ENCODE results near the gene KDM6A.
"Not testable (repeated sequence)": the region's sequence is repeated elsewhere in the genome, so short reads cannot be mapped to it uniquely, and the experiment has no call there.

KDM6A gene

DNA sequence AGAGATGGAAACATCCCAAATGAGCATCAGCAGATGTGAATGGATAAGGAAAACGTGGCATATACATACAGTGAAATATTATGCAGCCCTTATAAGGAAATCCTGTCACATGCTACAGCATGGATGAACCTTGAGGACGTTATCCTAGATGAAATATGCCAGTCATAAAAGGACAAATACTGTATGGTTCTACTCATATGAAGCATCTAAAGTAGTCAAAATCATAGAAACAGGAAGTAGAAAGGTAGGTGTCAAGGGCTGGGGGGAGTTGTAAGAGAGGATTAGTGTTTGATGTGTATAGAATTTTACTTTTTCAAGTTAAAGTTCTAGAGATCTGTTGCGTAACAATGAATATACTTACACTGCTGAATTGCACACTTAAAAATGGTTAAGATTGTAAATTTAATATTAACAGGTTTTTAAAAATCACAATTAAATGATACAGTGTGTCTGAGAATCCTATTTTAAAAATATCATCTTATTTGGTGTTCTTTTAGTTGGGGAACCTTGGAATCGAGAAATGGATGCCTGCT lies 58.5 kb downstream of the KDM6A start:
- no peak for DNase-seq (ENCODE audit: low read depth)

DNA sequence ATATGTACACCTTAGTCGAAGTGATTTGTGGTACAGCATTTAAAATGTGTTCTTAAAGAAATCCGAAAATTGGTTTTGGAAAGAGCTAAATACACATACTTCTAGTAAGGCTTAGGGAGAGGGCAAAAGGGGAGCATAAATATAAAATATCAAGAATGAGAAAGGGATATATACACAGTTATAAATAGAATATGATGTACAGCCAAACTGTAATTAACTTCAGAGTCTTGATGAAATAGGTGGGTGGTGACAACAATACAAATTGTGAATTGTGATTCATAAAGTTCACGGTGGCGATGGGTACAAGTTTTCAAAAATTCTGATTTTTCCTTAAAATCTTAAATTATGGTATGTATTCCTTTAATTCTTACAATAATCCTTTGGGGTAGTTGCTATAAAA lies 62.2 kb downstream of the KDM6A start:
- DNase-seq (ENCODE audit: low read depth) = no peak

DNA sequence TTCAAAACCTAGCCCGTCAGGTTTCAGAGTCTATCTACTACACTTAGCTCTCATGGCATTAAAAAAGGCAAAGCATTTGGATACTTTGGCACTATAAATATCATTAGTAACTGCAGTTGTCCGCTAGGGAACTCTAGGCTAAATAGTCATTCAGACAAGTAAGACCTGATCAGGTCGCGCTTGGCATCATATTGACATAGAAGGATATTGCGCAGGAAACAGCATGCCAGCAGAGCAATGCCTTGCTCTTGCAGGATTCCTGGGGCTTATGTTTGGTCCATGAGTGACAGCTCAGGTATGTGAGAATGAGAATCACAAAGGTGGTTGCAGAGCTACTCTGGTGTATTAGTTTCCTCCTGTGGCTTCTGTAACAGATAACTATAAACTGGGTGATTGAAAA lies 62.7 kb downstream of the KDM6A start:
- DNase-seq (ENCODE audit: low read depth) = no peak

DNA sequence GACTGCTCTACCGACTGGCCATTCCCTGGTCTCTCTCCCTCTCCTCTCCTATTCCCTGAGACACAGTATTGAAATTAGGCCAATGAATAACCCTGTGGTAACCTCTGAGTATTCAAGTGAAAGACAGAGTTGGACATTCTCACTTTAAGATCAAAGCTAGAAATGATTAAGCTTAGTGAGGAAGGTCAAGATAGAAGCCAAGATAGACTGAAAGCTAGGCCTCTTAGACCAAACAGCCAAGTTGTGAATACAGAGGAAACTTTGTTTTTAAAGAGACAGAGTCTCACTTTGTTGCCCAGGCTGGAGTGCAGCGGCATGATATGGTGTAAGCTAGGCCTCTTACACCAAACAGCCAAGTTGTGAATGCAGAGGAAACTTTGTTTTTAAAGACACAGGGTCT lies 64.6 kb downstream of the KDM6A start:
- DNase-seq (ENCODE audit: low read depth) = no peak

DNA sequence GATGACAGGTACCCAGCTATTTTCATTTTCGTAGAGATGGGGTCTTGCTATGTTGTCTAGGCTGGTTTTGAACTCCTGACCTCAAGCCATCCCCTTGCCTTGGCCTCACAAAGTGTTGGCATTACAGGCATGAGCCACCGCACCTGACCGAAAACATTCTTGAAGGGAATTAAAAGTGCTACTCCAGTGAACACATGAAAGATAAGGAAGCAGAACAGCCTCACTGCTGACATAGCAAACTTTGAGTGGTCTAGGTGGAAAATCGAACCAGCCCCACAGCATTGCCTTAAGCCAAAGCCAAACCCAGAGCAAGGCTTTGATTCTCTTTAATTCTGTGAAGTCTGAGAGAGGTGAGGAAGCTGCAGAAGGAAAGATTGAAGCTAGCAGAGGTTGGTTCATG lies 65.1 kb downstream of the KDM6A start:
- DNase-seq (ENCODE audit: low read depth) = no peak

DNA sequence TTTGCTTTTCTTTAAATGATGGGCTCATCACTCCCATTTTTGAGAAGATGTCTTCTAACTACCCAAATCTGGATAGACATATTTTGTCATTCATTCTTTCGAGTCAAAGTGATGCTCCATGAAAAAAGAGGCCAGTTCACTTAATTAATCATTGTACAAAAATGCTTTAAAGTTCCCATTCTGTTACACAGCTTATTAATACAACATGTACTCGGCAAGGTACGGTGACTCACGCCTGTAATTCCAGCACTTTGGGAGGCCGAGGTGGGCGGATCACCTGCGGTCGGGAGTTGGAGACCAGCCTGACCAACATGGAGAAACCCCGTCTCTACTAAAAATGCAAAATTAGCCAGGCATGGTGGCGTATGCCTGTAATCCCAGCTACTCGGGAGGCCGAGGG lies 67.6 kb downstream of the KDM6A start:
- not testable (repeated sequence) for DNase-seq (ENCODE audit: low read depth)

DNA sequence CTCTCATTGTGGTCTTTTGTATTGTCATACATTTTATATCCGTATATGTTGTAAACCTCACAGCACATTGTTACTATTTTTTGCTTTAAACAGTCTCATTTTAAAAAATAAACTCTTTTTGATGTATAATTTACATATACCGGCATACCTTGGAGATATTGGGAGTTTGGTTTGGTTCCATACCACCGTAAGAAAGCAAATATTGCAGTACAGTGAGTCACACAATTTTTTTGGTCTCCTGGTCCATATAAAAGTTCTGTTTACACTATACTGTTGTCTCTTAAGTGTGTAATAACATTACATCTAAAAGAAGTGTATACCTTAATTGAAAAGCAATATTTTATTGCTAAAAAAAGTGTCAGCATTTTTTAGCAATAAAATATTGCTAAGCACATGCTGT lies 70.0 kb downstream of the KDM6A start:
- no peak for DNase-seq (ENCODE audit: low read depth)

DNA sequence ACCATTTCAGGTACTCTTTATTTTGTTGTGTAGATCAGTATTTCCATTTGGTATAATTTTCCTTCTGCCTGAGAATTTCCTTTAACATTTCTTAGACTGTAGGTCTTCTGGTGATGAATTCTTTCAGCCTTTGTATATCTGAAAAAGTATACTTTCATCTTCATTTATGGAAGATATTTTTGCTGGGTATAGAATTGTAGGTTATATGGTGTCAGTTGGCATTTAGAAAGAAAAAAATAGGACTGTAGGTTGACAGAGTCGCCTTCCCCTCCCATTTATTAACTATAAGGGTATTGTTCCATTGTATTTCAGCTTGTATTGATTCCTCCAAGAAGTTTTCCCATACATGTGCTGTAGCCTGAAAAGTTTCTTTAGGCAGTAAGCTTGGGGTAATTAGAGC lies 71.9 kb downstream of the KDM6A start:
- no peak for DNase-seq (ENCODE audit: low read depth)

DNA sequence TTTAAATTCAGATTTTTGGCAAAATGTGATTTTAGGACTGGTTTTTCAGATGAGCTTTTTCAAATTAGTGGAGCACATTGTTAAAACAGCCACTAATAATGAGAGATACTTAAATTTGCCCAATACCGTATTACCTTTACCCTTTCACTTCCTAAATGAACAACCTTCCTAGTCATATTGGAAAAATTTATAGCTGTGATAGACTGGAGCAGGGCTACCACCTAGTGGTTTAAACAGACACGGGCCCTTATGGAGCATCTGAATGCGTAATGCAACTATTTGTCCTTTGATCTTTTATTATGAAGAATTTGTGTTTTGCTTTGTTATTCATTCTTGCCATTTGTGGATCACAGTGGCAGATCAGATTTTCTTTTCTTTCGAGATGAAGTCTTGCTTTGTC lies 72.7 kb downstream of the KDM6A start:
- no peak for DNase-seq (ENCODE audit: low read depth)

DNA sequence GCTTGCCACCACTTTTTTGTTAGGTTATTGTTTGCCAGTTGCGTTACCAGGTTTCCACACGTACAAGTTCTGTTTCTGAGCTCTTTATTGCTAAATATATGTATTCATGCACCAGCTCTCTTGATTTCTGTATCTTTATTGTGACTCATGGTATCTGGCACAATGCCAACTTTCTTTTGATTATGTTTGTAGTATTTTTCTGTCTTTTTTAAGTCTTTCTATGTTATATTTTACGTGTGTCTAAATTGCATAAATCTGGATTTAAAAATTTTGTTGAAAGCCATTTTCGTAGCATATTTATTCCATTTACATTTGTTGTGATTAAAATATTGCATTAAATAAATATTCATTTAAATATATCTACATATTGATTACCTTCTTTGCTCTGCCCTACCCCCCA lies 73.8 kb downstream of the KDM6A start:
- DNase-seq (ENCODE audit: low read depth) = no peak

DNA sequence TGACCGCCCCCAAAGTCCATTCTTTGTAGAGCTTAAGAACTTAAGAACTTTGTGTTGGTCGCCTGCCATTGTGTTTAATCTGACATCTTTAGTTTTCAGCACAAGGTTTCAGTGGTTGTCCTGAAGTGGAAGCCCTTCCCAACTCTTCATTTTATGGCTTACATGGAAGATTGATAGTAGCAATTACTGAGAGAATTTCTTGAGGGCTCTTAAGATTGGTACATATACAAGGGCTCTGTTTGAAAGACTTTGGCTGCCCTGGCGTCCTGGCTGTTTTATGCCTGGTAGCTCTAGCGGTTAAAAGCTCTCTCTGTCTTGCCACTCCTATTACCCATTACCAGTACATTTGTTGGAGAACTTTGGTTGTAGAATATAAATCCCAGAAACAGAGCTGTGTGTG lies 75.0 kb downstream of the KDM6A start:
- DNase-seq (ENCODE audit: low read depth) = no peak

DNA sequence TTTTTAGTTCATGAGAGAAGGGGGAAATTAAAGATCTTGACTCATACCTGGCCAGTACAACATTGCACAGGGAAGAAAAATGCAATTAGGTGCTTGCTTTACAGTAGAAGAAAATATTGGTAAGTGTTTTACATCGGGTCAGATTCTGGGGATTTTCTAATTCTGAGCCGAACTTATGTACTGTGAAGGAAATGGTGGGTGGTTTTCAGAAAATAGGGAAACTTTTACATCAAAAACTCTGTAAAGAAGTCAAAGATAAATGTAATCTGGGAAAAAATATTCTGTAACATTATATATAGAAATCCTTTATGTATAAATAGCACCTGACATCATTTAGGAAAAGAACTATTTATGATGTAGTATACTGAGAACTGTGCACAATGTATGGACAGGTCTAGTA lies 75.4 kb downstream of the KDM6A start:
- no peak for DNase-seq (ENCODE audit: low read depth)

DNA sequence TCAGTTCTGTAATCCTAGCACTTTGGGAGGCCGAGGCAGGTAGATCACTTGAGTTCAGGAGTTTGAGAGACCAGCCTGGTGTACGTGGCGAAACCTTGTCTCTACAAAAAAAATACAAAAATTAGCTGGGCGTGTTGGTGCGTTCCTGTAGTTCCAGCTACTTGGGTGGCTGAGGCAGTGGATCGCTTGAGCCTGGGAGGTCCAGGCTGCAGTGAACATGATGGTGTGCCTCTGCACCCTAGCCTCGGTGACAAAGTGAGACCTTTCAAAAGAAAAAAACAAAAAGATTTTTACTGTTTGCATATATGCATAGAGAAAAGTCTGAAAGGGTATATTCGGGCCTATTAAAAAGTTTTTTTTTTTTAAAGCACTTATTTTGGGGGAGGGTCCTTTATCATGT lies 76.1 kb downstream of the KDM6A start:
- DNase-seq (ENCODE audit: low read depth) = no peak

DNA sequence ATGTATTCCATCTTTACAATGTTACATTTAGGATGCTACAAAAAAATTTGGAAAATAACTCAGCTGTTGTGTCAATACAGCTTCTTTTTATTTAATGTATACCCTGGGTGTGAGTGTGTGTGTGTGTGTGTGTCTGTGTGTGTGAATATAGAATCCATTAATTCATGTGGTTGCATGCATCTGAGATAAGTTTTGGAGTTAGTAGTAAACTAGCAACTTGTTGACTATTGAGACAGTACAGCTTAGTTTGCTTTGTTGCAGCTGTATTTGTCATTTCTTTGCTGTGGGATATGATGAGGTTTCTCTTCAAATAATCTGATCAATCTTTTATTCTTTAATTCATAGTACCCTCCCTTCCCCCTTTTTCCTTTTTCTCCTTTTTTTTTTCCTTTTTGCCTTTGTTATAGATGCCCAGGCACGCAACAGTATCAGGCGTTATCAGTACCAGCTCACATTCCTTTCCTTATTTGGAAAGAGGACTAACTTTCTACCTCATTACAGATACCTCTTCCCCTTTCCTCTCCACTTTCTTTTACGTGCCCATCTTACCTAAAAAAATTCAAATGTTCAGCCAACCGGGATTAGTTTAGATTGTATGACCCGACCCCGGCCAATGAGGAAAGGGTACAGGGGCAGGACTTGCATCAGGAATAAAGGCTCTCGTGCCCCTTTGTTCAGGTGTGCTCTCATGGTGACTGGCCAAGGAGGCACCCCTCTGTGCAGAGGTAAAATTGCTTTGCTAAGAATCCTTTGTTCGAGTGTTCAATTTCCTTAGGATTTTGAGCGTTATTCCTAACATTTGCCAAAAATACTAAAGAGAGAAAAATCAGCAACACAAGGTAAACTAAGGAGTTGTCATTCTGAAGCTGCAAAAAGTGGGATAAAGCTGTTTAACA lies 77.7 kb downstream of the KDM6A start:
- not testable (repeated sequence) for DNase-seq (ENCODE audit: low read depth)

DNA sequence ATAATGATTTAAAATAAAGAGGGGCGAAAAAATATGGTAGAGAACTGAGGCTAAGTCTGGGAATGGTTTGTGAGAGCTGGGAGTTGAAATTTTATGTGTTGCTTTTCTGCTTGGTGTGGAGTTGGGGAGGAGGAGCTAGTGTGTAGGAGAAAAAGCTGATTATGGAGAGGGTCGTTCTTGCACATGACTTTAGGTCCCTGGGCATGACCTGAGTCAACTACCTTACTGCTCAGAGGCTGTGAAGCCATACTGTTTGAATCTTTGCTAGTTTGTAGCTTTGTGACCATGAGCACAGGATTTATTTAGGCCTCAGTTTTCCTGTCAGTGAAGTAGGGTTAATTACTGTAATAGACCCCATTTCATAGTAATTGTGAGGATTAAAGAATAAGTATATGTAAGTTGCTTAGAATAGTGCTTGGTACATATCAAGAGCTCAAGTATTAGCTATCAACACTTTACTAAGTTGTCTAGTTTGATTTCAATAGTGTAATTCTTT lies 78.6 kb downstream of the KDM6A start:
- DNase-seq (ENCODE audit: low read depth) = no peak

DNA sequence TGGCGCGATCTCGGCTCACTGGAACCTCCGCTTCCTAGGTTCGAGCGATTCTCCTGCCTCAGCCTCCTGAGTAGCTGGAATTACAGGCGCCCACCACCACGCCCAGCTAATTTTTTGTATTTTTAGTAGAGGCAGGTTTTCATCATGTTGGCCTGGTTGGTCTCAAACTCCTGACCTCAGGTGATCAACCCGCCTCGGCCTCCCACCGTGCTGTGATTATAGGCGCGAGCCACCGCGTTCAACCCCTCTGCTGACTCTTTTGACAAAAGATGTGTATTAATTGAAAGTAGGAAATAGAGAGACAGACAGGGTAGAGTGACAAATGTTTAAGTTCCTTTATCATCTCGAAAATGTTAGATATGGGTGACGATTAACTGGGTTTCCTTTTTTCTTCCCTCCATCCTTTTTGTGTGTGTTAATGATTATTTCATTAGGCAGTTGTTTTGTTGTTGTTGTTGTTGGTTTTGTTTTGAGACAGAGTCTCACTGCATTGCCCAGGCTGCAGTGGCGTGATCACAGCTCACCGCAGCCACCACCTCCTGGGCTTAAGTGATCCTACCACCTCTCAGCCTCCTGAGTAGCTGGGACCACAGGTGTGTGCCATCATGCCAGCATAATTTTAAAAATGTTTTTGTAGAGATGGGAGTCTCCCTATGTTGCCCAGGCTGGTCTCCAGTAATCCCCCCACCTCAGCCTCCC lies 79.5 kb downstream of the KDM6A start:
- DNase-seq (ENCODE audit: low read depth) = no peak

DNA sequence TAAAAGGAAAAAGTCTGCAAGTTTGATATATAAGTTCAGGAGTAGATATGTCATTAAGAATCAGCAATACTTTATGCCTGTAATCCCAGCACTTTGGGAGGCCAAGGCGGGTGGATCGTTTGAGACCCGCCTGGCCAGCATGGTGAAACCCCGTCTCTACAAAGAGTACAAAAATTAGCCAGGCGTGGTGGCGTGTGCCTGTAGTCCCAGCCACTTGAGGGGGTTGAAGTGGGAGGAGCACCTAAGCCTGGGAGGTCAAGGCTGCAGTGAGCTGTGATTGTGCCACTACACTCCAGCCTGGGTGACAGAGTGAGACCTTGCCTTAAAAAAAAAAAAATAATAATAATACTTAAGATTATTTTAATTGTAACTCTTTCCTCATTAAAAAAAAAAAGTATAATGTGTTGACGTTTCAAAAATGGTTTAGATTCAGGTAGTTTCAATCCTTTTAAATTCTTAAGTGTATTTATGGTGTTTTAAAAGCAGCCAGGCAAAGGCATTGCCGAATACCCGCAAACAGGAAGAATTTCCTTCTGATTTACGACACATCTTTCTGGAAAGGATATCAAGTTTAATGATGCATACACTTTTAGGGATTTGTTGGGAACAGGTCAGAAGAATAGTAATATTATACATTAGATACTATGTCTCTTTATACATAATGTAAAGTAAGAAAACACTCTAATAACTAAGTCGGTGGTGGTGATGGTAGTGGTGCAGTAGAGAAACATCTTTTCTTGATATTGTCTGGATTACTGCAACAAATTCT lies 80.9 kb downstream of the KDM6A start:
- DNase-seq (ENCODE audit: low read depth) = no peak

DNA sequence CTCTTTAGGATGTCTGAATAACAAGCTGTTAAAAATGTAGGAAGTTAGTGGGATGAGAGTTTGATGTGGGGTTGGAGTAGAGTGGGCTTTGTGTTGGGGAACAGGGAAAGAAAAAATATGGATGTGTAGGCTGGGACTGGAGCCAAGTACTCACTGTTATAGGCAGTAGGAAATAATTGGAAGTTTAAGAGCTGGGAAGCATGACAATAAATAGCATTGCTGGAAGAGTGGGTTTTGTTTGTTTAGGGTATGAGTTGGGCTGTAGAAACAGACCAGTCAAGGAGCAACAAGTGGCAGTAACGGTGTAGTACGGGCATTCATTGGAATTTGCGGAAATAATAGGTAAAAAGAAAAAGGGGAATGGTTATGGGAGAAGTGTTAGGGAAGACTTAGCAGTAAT lies 81.6 kb downstream of the KDM6A start:
- DNase-seq (ENCODE audit: low read depth) = no peak

DNA sequence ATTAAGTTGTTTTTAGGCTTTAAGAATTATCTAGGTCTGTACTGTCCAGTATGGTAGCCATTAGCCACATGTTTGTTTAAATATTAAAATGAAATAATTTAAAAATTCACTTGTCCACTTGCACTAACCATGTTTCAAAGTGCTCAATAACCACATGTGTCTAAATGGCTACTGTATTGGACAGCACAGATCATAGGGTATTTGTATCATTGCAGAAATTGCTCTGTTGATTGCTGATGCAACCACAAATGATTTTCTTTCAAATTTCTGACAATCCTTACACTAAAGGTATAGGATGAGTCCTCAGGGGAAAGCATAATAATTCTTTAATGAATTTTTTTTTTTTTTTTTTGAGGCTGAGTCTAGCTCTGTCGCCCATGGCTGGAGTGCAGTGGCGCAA lies 84.9 kb downstream of the KDM6A start:
- DNase-seq (ENCODE audit: low read depth) = no peak

DNA sequence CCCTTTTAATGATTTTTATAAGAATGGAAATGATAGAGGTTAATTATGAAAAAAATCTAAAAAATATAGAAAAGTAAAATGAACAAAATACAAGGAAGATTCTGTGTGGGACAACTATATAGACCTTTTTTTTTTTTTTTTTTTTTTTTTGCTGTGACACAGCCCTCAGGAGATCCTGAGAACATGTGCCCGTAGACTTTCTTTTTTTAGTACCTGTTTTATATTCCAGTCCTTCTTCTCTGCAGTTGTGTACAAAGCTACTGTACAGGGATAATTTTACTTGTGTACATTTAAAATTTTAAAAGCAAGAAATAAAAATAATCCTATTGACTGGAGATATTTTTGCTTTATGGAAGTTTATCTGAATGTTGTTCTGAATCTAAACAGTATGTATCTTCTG lies 85.5 kb downstream of the KDM6A start:
- DNase-seq (ENCODE audit: low read depth) = no peak

DNA sequence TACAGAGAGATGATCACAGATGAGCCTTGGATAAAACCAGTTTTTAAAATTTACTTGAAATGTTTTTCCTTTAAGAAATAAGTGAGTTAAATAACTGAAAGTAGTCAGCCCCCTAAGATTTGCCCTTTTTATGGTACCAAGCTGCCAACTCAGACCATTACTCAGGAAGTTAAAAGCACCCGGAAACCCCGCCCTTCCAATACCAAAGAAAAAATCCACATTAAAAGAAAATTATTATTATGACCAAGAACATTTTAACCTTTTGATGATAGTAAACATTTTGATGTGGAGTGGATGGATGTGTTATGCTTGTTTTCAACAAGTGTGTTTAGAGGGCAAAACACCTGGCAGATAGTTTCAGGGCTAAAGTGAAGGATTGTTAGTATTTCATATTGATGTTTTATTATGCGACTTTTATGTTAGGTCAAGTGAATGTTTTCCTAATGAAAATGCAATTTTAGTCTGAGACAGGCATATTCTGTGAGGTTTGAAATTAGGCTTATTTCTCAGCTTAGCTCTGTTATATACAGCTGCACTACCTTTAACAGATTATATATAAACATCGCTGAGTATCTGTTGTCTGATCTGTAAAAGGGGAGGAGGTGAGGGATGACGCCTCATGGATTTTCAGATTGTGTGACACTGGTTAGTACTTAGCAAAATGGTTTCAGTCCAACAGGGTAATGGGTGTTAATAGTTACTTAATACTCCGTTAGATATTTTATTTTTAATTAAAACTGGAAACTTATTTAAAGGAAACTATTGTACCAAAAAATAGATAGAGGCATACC lies 89.0 kb downstream of the KDM6A start:
- DNase-seq (ENCODE audit: low read depth) = no peak

DNA sequence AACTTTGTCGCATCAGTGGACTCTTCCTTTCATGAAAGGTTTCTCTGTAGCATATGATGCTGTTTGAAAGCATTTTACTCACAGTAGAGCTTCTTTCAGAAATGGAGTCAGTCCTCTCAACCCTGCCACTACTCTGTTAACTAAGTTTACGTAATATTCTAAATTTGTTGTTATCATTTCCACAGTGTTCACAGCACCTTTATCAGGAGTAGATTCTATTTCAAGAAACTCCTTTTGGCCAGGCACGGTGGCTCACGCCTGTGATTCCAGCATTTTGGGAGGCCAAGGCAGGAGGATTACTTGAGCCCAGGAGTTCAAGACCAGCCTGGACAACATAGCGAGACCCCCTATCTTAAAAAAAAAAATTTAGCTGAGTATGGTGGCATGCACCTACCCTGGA lies 90.0 kb downstream of the KDM6A start:
- no peak for DNase-seq (ENCODE audit: low read depth)
